SK-N-SH (cell line): Measurements from ENCODE around the gene EYA2.

ENCODE experiments used
- CTCF ChIP-seq: fragments of 200-600 bp; sonication (generic); IDR thresholded peaks from 2 replicates; pipeline ENCODE4 v1.6.1; 2017; ENCODE audit warnings: antibody characterized with exemption, mild to moderate bottlenecking, moderate library complexity
- GABPA ChIP-seq: IDR thresholded peaks from 2 replicates; pipeline ENCODE4 v1.4.0; 2012; ENCODE audit warnings: low read depth, mild to moderate bottlenecking
- MAX ChIP-seq: IDR thresholded peaks from 2 replicates; pipeline ENCODE4 v1.4.0; 2012; ENCODE audit warnings: low read depth
- TCF12 ChIP-seq: IDR thresholded peaks from 2 replicates; pipeline ENCODE4 v1.4.0; 2012
- YY1 ChIP-seq: IDR thresholded peaks from 2 replicates; pipeline ENCODE4 v1.4.0; 2012; ENCODE audit warnings: low read depth, mild to moderate bottlenecking
- TF ChIP-seq, protein P1 (sequence below): IDR thresholded peaks from 2 replicates; pipeline ENCODE4; 2012

DNA sequence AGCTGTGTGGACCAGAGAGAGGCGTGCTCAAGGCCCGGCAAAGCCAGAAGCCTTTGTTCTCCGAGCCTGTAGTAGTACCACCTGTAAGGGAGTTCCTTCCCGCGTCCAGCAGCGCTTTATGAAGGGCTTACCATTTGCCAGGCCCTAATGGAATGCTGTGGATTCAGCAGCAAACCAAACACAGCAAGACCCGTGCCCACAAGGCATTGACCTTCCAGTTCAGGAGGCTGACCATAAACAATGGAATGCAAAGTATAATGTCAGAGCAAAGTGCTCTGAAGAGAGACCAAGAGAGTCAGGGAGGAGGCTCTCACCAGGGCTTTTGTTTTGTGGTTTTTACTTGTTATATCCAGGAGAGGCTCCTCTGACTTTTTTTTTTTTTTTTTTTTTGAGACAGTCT is 252.0 kb downstream of the EYA2 start:
- TF ChIP-seq CTCF: no peak
- TF ChIP-seq GABPA: no peak
- TF ChIP-seq TCF12: peak; percentile 67; the same call in 1 of the 2 replicates
- TF ChIP-seq YY1: no peak
- TF ChIP-seq MAX: no peak
- TF ChIP-seq, protein P1, sequence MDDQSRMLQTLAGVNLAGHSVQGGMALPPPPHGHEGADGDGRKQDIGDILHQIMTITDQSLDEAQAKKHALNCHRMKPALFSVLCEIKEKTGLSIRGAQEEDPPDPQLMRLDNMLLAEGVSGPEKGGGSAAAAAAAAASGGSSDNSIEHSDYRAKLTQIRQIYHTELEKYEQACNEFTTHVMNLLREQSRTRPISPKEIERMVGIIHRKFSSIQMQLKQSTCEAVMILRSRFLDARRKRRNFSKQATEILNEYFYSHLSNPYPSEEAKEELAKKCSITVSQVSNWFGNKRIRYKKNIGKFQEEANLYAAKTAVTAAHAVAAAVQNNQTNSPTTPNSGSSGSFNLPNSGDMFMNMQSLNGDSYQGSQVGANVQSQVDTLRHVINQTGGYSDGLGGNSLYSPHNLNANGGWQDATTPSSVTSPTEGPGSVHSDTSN: 0 out of 2 replicates have a peak, but pooled peaks have one; percentile 7
